Stomach smooth muscle (tissue), 2 donors: Measurements from ENCODE around the gene KCP.
A peak's percentile ranks its signal among the peaks of the same experiment; 100 is the strongest.

Experiments used
- H3K27ac ChIP-seq: one replicate; pipeline ENCODE4 v1.7.0; 2013; ENCODE audit warnings: mild to moderate bottlenecking, low read length, inconsistent platforms
- H3K27me3 ChIP-seq, 2 donors: one replicate each; pipeline ENCODE4 v1.7.0; 2013; ENCODE audit warnings: low read length in 2 of 2; ENCODE audit not compliant: insufficient read depth in 2 of 2, control insufficient read depth in 1 of 2
- H3K36me3 ChIP-seq, 2 donors: one replicate each; pipeline ENCODE4 v1.7.0; 2013; ENCODE audit warnings: low read length in 2 of 2; ENCODE audit not compliant: control insufficient read depth in 2 of 2, insufficient read depth in 2 of 2
- H3K4me1 ChIP-seq: one replicate; pipeline ENCODE4 v1.7.0; 2013; ENCODE audit warnings: low read length; ENCODE audit not compliant: control insufficient read depth, insufficient read depth
- H3K4me3 ChIP-seq, 2 donors: one replicate each; pipeline ENCODE4 v1.7.0; 2013; ENCODE audit warnings: low read length in 2 of 2
- H3K9ac ChIP-seq, 2 donors: one replicate each; pipeline ENCODE4 v1.7.0; 2013; ENCODE audit warnings: low read length in 2 of 2, mild to moderate bottlenecking in 1 of 2
- H3K9me3 ChIP-seq, 2 donors: one replicate each; pipeline ENCODE4 v1.7.0; 2013; ENCODE audit warnings: low read length in 2 of 2; ENCODE audit not compliant: control insufficient read depth in 2 of 2
- donor health status: healthy.
- donor health status: Pancreatic carcinoma.

The KCP gene

GRCh38 chr7:128833946-128834325 lies 76.6 kb downstream of the KCP start:
- peaks cover 77% of the 10 kb centered on the region for H3K4me1 ChIP-seq
- no peaks in the 10 kb centered on the region for H3K27me3 ChIP-seq
- H3K27ac ChIP-seq, result peak overlapping the region; percentile 96
- H3K9me3 ChIP-seq, result no peaks in the 10 kb centered on the region
- peak overlapping the region; percentile 17 to 91 for H3K4me3 ChIP-seq
- peaks cover 31 to 34% of the 10 kb centered on the region in 2 donors for H3K36me3 ChIP-seq
- peak overlapping the region; percentile 47 to 49 for H3K9ac ChIP-seq

DNA sequence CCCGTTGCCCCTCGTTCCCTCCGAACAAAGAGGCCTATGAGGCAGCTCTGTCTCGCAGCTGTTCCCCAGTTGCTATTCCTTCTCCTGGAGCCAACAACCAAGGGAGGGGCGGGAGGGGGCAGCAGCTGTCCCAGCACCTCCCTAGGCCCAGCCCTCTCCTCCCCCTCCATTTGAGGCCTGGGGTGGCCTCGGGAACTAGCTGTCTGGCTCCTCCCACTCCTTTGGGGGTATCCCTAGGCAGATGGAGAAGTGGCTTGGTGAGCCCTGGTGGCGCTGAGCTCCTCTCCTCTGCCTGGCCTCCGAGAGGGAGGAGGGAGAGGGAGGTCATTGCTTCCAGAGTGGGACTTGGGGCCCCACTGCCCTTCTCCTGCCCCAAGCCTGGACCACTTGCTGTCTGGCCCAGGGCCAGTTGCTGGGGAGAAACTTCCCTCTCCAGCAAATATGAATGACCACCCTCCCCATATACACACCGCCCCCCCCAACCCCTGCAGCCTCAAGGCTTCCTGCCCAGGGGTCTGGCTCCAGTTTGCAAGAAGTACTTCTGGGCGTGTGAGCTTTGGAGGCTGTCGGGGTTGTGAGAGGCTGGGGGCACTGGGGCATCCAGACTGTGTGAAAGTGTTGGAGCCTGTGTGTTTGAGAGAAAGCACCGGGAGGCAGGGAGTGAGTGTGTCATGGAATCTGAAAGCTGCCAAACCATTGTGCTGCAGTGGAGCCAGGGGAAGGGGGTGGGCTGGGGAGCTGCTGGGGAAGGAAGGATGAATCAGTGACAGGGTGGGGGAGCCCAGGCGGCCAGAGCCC lies 77.2 kb downstream of the KCP start:
- peak overlapping the region; percentile 91 to 94 for H3K4me3 ChIP-seq
- H3K9me3 ChIP-seq, result no peaks in the 10 kb centered on the region
- peaks cover 80% of the 10 kb centered on the region for H3K4me1 ChIP-seq
- H3K27ac ChIP-seq, result peak overlapping the region; percentile 96
- H3K36me3 ChIP-seq, result peaks cover 27 to 29% of the 10 kb centered on the region in 2 donors
- no peaks in the 10 kb centered on the region for H3K27me3 ChIP-seq
- peak overlapping the region; percentile 84 to 94 for H3K9ac ChIP-seq

DNA sequence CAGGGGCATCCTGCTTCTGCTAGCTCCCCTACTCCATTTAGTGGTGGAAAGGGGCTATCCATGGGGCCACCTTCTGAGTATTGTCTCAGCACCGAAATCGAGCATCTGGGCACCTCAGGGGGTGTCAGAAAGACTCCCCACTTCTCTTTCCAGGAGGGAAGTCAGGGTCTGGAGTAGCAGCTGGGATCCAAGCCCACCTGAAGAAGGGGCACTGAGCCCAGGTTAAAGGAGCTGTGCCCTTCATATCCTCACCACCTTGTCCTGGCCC lies 77.7 kb downstream of the KCP start:
- Histone ChIP-seq H3K4me1 (peaks cover 80% of the 10 kb centered on the region), H3K9ac (peak overlapping the region; percentile 84 to 94), H3K36me3 (peaks cover 23% of the 10 kb centered on the region in 2 donors), H3K27ac (peak overlapping the region; percentile 96), H3K4me3 (peak overlapping the region; percentile 91 to 94), H3K9me3 (no peaks in the 10 kb centered on the region), H3K27me3 (no peaks in the 10 kb centered on the region)

GRCh38 chr7:128831994-128832879 lies 78.3 kb downstream of the KCP start:
- peak overlapping the region; percentile 91 to 94 for H3K4me3 ChIP-seq
- peak overlapping the region; percentile 96 for H3K27ac ChIP-seq
- peaks cover 18% of the 10 kb centered on the region in 2 donors for H3K36me3 ChIP-seq
- no peaks in the 10 kb centered on the region for H3K27me3 ChIP-seq
- H3K4me1 ChIP-seq, result peaks cover 81% of the 10 kb centered on the region
- H3K9me3 ChIP-seq, result no peaks in the 10 kb centered on the region
- peak overlapping the region; percentile 84 to 94 for H3K9ac ChIP-seq

DNA sequence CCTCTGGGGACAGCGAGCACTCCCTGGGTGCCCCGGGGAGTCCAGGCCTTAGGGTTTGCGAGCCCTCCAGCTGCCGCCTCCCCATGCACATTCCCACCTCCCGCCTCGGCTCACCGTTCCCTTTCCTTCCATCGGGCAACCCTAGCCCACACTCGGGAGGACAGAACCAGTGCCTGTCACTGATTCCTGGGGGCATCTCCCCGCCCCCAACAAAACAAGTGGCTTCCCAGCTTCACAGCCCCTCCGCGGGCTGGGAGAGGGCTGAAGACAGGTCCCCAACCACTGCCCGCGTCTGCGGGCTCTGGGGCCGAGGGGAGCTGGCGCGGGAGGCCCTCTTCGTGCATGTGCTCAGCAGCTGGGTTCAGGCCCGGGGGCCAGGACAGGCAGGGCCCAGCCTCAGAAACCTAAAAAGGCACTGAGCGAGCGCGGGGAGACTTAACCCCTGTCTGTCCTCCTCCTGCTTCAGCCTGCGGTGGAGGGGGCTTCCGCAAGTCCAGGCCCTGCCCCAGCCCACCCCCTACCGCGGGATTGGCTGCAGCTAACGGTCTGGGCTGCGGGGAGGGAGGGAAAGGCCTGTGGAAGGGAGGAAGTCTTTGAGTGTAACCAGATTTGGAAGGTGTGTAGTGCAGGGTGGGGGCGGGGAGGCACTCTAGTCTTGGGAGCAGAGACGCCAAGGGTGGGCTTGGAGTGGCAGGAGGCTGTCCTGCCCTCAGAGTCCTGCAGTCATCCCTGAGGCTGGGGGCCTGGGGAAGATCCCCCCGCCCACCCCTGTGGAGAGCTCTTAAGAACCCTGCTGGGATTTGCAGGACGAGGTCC lies 79.1 kb downstream of the KCP start:
- H3K9me3 ChIP-seq, result no peaks in the 10 kb centered on the region
- H3K9ac ChIP-seq, result peak overlapping the region; percentile 93 to 94
- H3K27me3 ChIP-seq, result no peaks in the 10 kb centered on the region
- H3K4me1 ChIP-seq, result peaks cover 76% of the 10 kb centered on the region
- H3K36me3 ChIP-seq, result peaks cover 10 to 12% of the 10 kb centered on the region in 2 donors
- peak overlapping the region; percentile 91 to 94 for H3K4me3 ChIP-seq
- peak overlapping the region; percentile 96 for H3K27ac ChIP-seq

DNA sequence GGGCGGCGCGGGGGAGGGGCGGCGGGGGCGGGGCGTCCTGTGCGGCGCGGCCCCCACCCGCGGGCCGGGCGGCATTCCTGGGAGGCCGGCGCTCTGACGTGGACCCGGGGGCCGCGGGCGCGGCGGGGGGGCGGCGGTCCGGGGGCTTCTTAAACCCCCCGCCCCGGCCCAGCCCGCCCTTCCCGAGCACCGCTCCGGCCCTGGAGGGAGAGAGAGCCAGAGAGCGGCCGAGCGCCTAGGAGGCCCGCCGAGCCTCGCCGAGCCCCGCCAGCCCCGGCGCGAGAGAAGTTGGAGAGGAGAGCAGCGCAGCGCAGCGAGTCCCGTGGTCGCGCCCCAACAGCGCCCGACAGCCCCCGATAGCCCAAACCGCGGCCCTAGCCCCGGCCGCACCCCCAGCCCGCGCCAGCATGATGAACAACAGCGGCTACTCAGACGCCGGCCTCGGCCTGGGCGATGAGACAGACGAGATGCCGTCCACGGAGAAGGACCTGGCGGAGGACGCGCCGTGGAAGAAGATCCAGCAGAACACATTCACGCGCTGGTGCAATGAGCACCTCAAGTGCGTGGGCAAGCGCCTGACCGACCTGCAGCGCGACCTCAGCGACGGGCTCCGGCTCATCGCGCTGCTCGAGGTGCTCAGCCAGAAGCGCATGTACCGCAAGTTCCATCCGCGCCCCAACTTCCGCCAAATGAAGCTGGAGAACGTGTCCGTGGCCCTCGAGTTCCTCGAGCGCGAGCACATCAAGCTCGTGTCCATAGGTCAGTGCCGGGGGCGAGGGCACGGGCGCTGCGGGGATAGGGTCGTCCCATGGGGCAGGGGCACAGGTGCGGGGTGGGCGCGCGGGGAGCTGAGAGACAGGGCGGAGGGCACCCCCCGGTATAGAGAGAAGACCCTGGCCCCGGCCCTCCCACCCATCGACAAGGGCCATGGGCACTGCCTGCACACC lies 80.0 kb downstream of the KCP start, which contains the start of gene FLNC:
TSS of gene FLNC (plus strand) at position 176 of the 947 bp plus-strand sequence. CDS start at position 408, 232 bp downstream.
- Histone ChIP-seq H3K9me3 (no peaks in the 10 kb centered on the region), H3K4me3 (peak within 1 kb of the TSS; percentile 91 to 94), H3K9ac (peak within 1 kb of the TSS; percentile 93 to 94), H3K36me3 (peaks cover 3% of the 10 kb centered on the region in 2 donors), H3K27me3 (no peaks in the 10 kb centered on the region), H3K27ac (peak within 1 kb of the TSS; percentile 96), H3K4me1 (peaks cover 67% of the 10 kb centered on the region)

DNA sequence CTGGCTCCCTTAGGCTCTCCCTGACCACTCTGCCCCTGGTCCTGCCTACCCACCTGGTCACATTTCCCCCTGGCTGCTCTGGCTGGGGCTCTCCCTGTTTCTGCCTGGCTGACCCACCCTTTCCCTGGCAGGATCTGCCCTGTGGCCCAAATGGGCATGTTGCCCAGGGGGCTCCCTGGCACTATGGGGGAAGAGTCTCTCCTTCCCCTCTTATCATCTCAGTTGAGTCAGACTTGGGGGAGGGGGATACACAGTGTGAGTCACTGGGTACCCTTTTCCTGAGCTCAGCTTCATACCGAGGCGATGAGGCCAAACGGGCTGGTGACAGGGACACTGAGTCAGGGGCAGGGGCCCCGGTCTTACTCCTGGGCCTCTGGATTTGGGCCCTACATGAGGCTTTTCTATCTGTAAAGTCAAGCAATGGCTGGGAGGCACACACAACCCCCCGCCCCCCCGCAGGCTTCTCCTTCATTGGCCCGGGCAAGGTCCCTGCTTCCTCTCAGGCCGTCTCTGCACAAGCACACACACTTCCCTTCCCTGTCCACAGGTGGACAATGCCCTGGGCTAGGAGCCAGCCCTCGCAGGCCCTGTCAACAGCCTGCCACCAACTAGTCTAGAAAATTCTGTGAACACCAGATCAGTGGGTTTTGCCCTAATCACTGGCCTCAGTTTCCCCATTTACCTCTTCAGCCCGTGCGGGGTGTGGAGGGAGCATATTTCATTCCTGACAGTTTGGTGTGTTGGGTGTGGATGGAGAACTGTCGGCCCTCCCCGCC lies 80.9 kb downstream of the KCP start:
- H3K9ac ChIP-seq, result peak overlapping the region; percentile 51 to 68

GRCh38 chr7:128827971-128828711 lies 82.4 kb downstream of the KCP start:
- Histone ChIP-seq H3K4me1 (peaks cover 49% of the 10 kb centered on the region), H3K27ac (peak overlapping the region; percentile 88), H3K9ac (peak overlapping the region; percentile 61 to 71), H3K27me3 (no peaks in the 10 kb centered on the region), H3K4me3 (peak overlapping the region; percentile 30 to 35), H3K9me3 (no peaks in the 10 kb centered on the region), H3K36me3 (no peaks in the 10 kb centered on the region)

More for the DNA sequence above, 80.9 kb downstream of the KCP start:
- Histone ChIP-seq H3K27me3 (no peaks in the 10 kb centered on the region), H3K9me3 (no peaks in the 10 kb centered on the region), H3K4me3 (peak overlapping the region; percentile 60 to 74), H3K36me3 (no peaks in the 10 kb centered on the region), H3K27ac (peak overlapping the region; percentile 67), H3K4me1 (peaks cover 59% of the 10 kb centered on the region)
